ENCODE data around the gene LRP2.

LRP2 gene

DNA sequence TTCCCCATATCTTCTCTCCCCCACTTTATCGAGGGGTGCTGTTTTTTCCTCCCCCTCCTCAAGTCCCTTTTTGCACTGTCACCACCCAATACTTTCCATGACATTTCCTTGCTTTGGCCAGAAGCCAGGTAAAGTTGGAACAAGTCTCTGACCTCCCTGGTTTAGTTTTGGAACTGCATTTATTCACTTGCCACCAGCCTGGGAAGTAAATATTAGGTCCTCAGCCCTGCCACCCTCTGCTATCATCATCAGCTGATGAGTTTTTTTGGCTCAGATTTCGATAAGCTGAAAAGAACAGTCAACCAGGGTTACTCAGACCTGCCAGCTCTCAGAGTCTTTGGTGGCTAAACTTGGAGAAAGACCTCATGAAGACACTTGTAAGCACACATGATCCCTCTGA, 246.0 kb downstream of the LRP2 start:
- TF ChIP-seq ZNF223 (tag by site-specific recombination; IDR thresholded peaks at IDR 0.05) (no peak), ZSCAN23 (tag by site-specific recombination; IDR thresholded peaks at IDR 0.05) (no peak), ZNF843 (tag by site-specific recombination; IDR thresholded peaks at IDR 0.05) (no peak), ZNF398 (tag by site-specific recombination; IDR thresholded peaks at IDR 0.05) (0 out of 2 replicates have a peak, but pooled peaks have one; percentile 14), ZNF324 (tag by site-specific recombination; IDR thresholded peaks at IDR 0.05) (no peak), ZNF558 (tag by site-specific recombination; IDR thresholded peaks at IDR 0.05) (no peak), KLF8 (tag by site-specific recombination; IDR thresholded peaks at IDR 0.05) (no peak), ZNF280C (tag by site-specific recombination; IDR thresholded peaks at IDR 0.05) (no peak)
- TF ChIP-seq, protein P1, sequence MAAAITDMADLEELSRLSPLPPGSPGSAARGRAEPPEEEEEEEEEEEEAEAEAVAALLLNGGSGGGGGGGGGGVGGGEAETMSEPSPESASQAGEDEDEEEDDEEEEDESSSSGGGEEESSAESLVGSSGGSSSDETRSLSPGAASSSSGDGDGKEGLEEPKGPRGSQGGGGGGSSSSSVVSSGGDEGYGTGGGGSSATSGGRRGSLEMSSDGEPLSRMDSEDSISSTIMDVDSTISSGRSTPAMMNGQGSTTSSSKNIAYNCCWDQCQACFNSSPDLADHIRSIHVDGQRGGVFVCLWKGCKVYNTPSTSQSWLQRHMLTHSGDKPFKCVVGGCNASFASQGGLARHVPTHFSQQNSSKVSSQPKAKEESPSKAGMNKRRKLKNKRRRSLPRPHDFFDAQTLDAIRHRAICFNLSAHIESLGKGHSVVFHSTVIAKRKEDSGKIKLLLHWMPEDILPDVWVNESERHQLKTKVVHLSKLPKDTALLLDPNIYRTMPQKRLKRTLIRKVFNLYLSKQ (tag by site-specific recombination; IDR thresholded peaks at IDR 0.05; ENCODE audit: borderline replicate concordance), result no peak
- CTCF ChIA-PET, result interaction anchor here (0.6 to 5.8 kb wide), 4 partner anchors 12 to 281 kb away, joined by 3 to 28 read pairs (median 4); no protein-coding TSS in a partner anchor
- no peak overlapping the region for H3K4me3 ChIP-seq (ENCODE audit: low read depth, low read length)

DNA sequence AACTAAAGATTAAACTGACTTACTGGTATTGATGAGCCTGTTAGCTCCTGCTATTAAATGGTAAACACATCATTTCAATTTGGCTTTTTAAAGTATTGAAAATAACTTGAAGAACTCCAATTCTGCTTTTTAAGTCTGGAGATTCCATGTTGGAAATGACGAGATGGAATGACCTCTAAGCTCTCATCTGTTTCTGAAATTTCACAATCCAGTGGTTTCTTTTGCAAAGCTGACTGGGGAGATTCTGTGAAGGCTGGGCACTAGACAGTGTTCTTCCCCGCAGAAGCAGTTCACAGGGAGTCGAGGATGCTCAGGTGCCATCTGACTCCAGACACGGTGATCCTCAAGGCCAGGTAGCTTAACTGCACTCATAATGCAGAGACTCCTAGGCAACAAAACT, 248.3 kb downstream of the LRP2 start:
- H3K4me1 ChIP-seq (ENCODE audit: control insufficient read depth, insufficient read depth, low read length), result no peaks in the 10 kb centered on the region
- H3K36me3 ChIP-seq (ENCODE audit: control insufficient read depth in 2 of 2, insufficient read depth in 1 of 2, low read length in 2 of 2), result no peaks in the 10 kb centered on the region
- ChIA-PET CTCF (interaction anchor here (1.3 to 5.8 kb wide), 3 partner anchors 18 to 108 kb away, joined by 4 to 28 read pairs (median 7); no protein-coding TSS in a partner anchor), POLR2A (no interaction called here)
- H3K4me3 ChIP-seq (ENCODE audit: low read depth, low read length), result no peak overlapping the region
- H3K27ac ChIP-seq (ENCODE audit: extremely low read depth, low read depth, low read length), result no peak overlapping the region
- no peak for TF ChIP-seq ZFP37 (tag by site-specific recombination; IDR thresholded peaks at IDR 0.05)
- TF ChIP-seq GLI4 (tag by site-specific recombination; IDR thresholded peaks at IDR 0.05), result no peak
- TF ChIP-seq MEIS1 (CRISPR knock-in tag; IDR thresholded peaks at IDR 0.05; ENCODE audit: borderline replicate concordance), result no peak
- no peak for TF ChIP-seq ZBTB8A (tag by site-specific recombination; IDR thresholded peaks at IDR 0.05)
- TF ChIP-seq ZNF16 (tag by site-specific recombination; IDR thresholded peaks at IDR 0.05; ENCODE audit: low read depth), result no peak
- no peak for TF ChIP-seq GLIS1 (tag by site-specific recombination; IDR thresholded peaks at IDR 0.05)
- no peak for TF ChIP-seq ZNF654 (tag by site-specific recombination; IDR thresholded peaks at IDR 0.05; ENCODE audit: low read depth)
- no peak for TF ChIP-seq ZBTB11 (tag by site-specific recombination; conservative IDR thresholded peaks at IDR 0.05; ENCODE audit: low read depth)
- no peak for TF ChIP-seq GLIS2 (tag by site-specific recombination; IDR thresholded peaks at IDR 0.05)
- no peak for TF ChIP-seq GFI1B (tag by site-specific recombination; IDR thresholded peaks at IDR 0.05)
- TF ChIP-seq ZNF274 (IDR thresholded peaks at IDR 0.05; ENCODE audit: low read length), result no peak
- no peak for TF ChIP-seq ZNF274 (tag by site-specific recombination; IDR thresholded peaks at IDR 0.05; ENCODE audit: borderline replicate concordance)
- no peak for TF ChIP-seq ZNF214 (tag by site-specific recombination; IDR thresholded peaks at IDR 0.05; ENCODE audit: borderline replicate concordance)
- TF ChIP-seq, protein P2, sequence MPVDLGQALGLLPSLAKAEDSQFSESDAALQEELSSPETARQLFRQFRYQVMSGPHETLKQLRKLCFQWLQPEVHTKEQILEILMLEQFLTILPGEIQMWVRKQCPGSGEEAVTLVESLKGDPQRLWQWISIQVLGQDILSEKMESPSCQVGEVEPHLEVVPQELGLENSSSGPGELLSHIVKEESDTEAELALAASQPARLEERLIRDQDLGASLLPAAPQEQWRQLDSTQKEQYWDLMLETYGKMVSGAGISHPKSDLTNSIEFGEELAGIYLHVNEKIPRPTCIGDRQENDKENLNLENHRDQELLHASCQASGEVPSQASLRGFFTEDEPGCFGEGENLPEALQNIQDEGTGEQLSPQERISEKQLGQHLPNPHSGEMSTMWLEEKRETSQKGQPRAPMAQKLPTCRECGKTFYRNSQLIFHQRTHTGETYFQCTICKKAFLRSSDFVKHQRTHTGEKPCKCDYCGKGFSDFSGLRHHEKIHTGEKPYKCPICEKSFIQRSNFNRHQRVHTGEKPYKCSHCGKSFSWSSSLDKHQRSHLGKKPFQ (tag by site-specific recombination; IDR thresholded peaks at IDR 0.05), result no peak
- TF ChIP-seq BCL11B (tag by site-specific recombination; IDR thresholded peaks at IDR 0.05; ENCODE audit: low read depth), result no peak
- no peak for TF ChIP-seq ZNF157 (tag by site-specific recombination; IDR thresholded peaks at IDR 0.05)
- no peak for TF ChIP-seq ZNF544 (tag by site-specific recombination; IDR thresholded peaks at IDR 0.05)
- no peaks in the 10 kb centered on the region for H3K9me3 ChIP-seq (ENCODE audit: control insufficient read depth, insufficient read depth, low read depth, low read length)

More for the DNA sequence above, 246.0 kb downstream of the LRP2 start:
- Histone ChIP-seq H3K27ac (ENCODE audit: extremely low read depth, low read depth, low read length) (no peak overlapping the region), H3K36me3 (ENCODE audit: control insufficient read depth in 2 of 2, insufficient read depth in 1 of 2, low read length in 2 of 2) (no peaks in the 10 kb centered on the region), H3K9me3 (ENCODE audit: control insufficient read depth, insufficient read depth, low read depth, low read length) (no peaks in the 10 kb centered on the region), H3K4me1 (ENCODE audit: control insufficient read depth, insufficient read depth, low read length) (no peaks in the 10 kb centered on the region)
- POLR2A ChIA-PET, result no interaction called here

All from HEK293 (cell line).